WI38 (cell line): ENCODE measurements around the gene IGF2BP3.

Source experiments
- H3K4me3 ChIP-seq: 2 replicates; pipeline ENCODE4 v1.5.1; 2011; ENCODE audit warnings: low read depth, mild to moderate bottlenecking, control low read depth, low read length
- CTCF ChIP-seq: IDR thresholded peaks from 2 replicates; pipeline ENCODE4 v1.5.1; 2012; ENCODE audit warnings: low read depth, mild to moderate bottlenecking, control low read depth, low read length

The IGF2BP3 gene

GRCh38 chr7:23272275-23272674 is 198.0 kb downstream of the IGF2BP3 start:
- no peak overlapping the region for H3K4me3 ChIP-seq
- no peak for TF ChIP-seq CTCF

GRCh38 chr7:23268746-23269145 is 201.5 kb downstream of the IGF2BP3 start:
- no peak overlapping the region for H3K4me3 ChIP-seq
- TF ChIP-seq CTCF = no peak

GRCh38 chr7:23268167-23268566 is 202.1 kb downstream of the IGF2BP3 start:
- H3K4me3 ChIP-seq = no peak overlapping the region
- no peak for TF ChIP-seq CTCF

- H3K4me3 ChIP-seq = no peak overlapping the region
- no peak for TF ChIP-seq CTCF
Observed at GRCh38 chr7:23267357-23267756, 202.9 kb downstream of the IGF2BP3 start.

- no peak overlapping the region for H3K4me3 ChIP-seq
- TF ChIP-seq CTCF = no peak
Observed at GRCh38 chr7:23266918-23267317, 203.4 kb downstream of the IGF2BP3 start.

- TF ChIP-seq CTCF = no peak
- no peak overlapping the region for H3K4me3 ChIP-seq
Observed at GRCh38 chr7:23264916-23265458, 205.3 kb downstream of the IGF2BP3 start.

GRCh38 chr7:23261843-23262452 is 208.3 kb downstream of the IGF2BP3 start:
- TF ChIP-seq CTCF = peak; percentile 96
- no peak overlapping the region for H3K4me3 ChIP-seq
